ENCODE results near the gene TMOD1.

GRCh38 chr9:97474372-97474925 lies 27.0 kb upstream of the TMOD1 start:
- TF ChIP-seq CTCF (IDR thresholded peaks at IDR 0.05) (no peak), POLR2A (IDR thresholded peaks at IDR 0.05) (no peak)
